NOMO-1 treated with dmso at 0.1 percent for 144 hours (cell line): ENCODE measurements around the gene H1-8.
"Not testable (repeated sequence)": the region's sequence is repeated elsewhere in the genome, so short reads cannot be mapped to it uniquely, and the experiment has no call there.

Source experiments
- DNase-seq: peaks from one replicate; lab custom pipeline; 2025; ENCODE audit not compliant: unreplicated experiment; lab: John Stamatoyannopoulos, UW

The H1-8 gene

GRCh38 chr3:129531699-129532098, 11.3 kb upstream of the H1-8 start:
- no peak for DNase-seq

- DNase-seq, result no peak
These were observed 10.7 kb upstream of the H1-8 start for GRCh38 chr3:129532261-129532660.

- DNase-seq, result no peak
These were observed 9.6 kb upstream of the H1-8 start for GRCh38 chr3:129533406-129533805.

GRCh38 chr3:129534428-129535027, 8.4 kb upstream of the H1-8 start:
- no peak for DNase-seq

GRCh38 chr3:129535075-129535474, 7.9 kb upstream of the H1-8 start:
- no peak for DNase-seq

- no peak for DNase-seq
These were observed 6.7 kb upstream of the H1-8 start for GRCh38 chr3:129536374-129536667.

GRCh38 chr3:129536804-129537203, 6.2 kb upstream of the H1-8 start:
- DNase-seq, result no peak

- no peak for DNase-seq
These were observed 3.8 kb upstream of the H1-8 start for GRCh38 chr3:129539206-129539605.

- DNase-seq, result no peak
These were observed 2.0 kb upstream of the H1-8 start for GRCh38 chr3:129540776-129541516.

- no peak for DNase-seq
These were observed 228 bp upstream of the H1-8 start for GRCh38 chr3:129542747-129543146.

GRCh38 chr3:129543999-129544398, 1.0 kb downstream of the H1-8 start:
- DNase-seq, result no peak

GRCh38 chr3:129545951-129546350, 3.0 kb downstream of the H1-8 start:
- not testable (repeated sequence) for DNase-seq

- no peak for DNase-seq
These were observed 4.3 kb downstream of the H1-8 start for GRCh38 chr3:129547241-129547640.

- no peak for DNase-seq
These were observed 5.4 kb downstream of the H1-8 start for GRCh38 chr3:129548104-129548965.

GRCh38 chr3:129549006-129549800, 6.2 kb downstream of the H1-8 start:
- peak; percentile 83 for DNase-seq

- no peak for DNase-seq
These were observed 6.8 kb downstream of the H1-8 start for GRCh38 chr3:129549805-129550204.

GRCh38 chr3:129552287-129553050, 9.5 kb downstream of the H1-8 start:
- no peak for DNase-seq

GRCh38 chr3:129553171-129553570, 10.2 kb downstream of the H1-8 start:
- no peak for DNase-seq

GRCh38 chr3:129553719-129554118, 10.7 kb downstream of the H1-8 start:
- peak; percentile 37 for DNase-seq

GRCh38 chr3:129554356-129555152, 11.6 kb downstream of the H1-8 start:
- DNase-seq, result peak; percentile 60
